Measurements from ENCODE around the gene SLCO4A1.

The SLCO4A1 gene

DNA sequence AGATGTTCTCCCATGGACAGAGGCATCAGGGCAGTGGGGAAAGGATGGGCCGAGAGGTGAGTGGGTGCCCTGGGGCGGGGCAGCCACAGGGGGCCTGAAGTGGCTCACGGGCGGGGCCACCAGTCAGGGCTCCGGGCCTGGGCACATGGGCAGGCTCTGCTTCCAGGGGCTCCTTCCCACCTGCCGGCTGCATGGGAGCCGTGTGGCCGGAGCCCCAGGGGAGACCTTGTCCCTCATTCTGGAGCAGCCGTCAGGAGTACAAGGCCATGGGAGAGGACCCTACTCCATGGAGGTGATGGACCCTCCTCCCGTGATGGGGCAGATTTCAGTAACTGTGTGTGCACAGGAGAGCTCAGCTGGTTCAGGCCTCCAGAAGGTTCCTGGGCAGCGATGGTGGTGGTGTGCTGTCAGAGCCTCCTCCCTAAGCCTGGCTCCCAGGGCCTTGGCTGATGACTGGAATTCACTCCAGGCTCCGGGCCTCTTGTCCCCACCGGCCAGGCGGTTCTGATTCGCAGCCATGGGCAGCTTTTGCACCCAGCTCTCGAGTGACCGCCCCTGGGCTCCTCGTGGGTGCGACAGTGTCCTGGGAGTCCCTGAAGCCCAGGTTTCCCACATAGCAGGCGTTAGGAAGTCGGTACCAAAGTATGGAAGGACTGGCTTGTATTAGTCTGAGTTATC, 6.2 kb downstream of the SLCO4A1 start:
- in situ Hi-C loops (cut with MboI; ENCODE audit: low sequenced_read_pairs), result no loop called here

GRCh38 chr20:62649140-62649539, 6.8 kb downstream of the SLCO4A1 start:
- in situ Hi-C loops (cut with MboI; ENCODE audit: low sequenced_read_pairs), result no loop called here

GRCh38 chr20:62650551-62651284, 8.4 kb downstream of the SLCO4A1 start:
- in situ Hi-C loops (cut with MboI; ENCODE audit: low sequenced_read_pairs), result no loop called here

DNA sequence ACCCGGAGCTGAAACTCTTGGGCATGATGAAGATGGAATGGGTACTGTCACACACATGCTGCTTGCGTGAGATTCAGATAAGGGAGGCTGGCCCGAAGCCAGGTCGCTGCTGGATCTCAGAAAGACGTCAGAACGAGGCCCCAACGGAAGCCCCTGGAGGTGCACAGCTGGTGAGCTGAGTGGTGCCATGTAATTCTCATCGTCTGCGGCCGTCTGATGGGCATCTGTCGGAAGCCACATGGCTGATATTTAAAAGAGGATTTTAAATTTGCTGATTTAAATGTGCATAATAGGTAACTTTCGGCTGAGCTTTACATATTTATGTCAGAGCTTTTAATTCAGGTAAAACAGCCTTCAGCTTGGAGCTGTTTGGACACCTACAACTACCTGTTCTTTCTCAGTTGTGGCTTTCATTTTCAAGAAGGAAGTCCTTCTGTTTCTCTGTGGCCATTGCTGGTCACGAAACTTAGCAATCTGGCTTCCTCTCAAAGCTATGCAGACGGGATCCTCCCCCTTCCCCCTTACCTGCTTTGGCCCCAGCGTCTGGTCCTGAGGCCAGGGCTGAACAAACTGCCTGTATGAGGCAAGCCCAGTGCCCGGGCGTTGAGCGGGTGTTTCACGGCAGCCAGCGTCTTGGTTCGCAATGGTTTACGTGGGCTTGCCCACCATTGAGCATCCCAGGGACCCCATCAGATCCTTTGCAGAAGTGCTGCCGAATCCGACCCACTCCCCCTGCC, 9.2 kb downstream of the SLCO4A1 start:
- in situ Hi-C loops (cut with MboI; ENCODE audit: low sequenced_read_pairs), result no loop called here

DNA sequence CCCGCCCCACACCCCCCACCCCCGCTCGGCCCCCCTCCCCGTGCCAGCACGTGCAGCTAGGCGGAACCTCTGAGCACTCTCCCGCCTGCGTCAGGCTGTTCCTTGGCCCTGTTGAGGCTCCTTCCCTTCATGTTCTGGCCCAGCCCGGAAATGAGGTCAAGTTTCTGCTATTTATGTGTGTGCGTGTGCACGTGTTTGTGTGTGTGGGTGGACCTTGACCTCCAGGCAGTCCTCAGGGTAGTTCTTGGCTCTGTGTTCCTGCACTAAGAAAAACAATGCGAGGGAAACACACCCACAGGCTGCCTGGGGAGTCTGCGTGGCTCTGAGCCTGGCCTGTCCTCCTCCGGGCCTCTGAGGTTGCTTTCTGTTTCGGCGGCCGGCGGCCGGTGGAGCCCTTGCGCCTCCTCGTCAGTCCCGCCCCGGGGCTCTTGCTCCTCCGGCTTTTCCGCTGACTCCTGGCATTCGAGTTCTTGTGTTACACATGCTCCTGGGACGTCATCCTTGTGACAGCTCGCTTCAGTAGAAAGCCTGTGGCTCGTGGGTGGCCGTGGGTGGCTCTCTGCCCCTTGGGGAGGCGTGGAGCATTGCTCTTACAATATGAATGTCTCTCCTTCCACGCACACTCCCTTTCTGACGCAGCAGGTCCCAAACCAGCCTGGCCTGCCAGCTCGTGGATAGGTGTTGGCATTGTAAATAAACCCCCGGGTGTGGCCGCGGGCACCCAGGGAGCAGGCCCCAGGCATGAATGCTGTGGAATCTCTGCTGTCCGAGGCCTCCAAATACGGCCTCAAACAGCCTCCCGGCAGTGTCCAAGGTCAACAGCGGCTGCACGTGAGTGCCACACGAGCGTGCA, 10.0 kb downstream of the SLCO4A1 start:
- in situ Hi-C loops (cut with MboI; ENCODE audit: low sequenced_read_pairs), result no loop called here

GRCh38 chr20:62652894-62653305, 10.6 kb downstream of the SLCO4A1 start:
- in situ Hi-C loops (cut with MboI; ENCODE audit: low sequenced_read_pairs), result no loop called here

GRCh38 chr20:62653373-62653772, 11.1 kb downstream of the SLCO4A1 start:
- in situ Hi-C loops (cut with MboI; ENCODE audit: low sequenced_read_pairs), result no loop called here

DNA sequence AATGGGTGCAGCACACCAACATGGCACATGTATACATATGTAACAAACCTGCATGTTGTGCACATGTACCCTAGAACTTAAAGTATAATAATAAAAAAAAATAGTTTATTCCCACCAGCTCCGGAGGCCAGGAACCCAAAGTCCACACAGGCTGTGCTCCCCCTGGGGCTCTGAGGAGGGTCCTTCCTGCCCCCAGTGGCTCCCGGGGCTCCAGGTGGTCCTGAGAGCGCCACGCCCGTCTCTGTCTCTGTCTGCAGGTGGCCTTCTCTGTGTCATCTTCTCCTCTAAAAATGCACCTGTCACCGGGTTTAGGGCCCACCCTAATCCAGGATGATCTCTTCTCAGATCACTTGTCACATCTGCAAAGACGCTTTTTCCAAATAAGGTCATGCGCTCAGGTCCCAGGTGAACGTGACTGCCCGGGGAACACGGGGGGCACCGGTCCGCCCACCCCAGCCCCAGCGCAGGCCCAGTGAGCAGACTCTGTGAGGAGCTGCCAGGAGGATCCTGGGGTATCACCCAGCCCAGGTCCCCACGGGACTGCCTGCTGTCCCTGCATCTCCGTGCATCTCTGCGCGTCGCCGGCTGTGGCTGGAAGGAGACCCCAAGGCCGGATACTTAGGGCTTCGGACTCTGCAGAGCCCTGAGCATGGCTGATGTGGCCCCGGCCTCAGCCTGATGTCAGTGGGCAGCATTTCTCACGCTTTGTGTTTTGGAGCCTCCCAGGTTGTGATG, 11.8 kb downstream of the SLCO4A1 start:
- in situ Hi-C loops (cut with MboI; ENCODE audit: low sequenced_read_pairs), result no loop called here

GRCh38 chr20:62655282-62656196, 13.2 kb downstream of the SLCO4A1 start:
- in situ Hi-C loops (cut with MboI; ENCODE audit: low sequenced_read_pairs), result no loop called here

- in situ Hi-C loops (cut with MboI; ENCODE audit: low sequenced_read_pairs), result no loop called here
These were observed 14.1 kb downstream of the SLCO4A1 start for GRCh38 chr20:62656197-62656918.

- in situ Hi-C loops (cut with MboI; ENCODE audit: low sequenced_read_pairs), result no loop called here
These were observed 14.8 kb downstream of the SLCO4A1 start for GRCh38 chr20:62656919-62657588.

- in situ Hi-C loops (cut with MboI; ENCODE audit: low sequenced_read_pairs), result no loop called here
These were observed 15.3 kb downstream of the SLCO4A1 start for GRCh38 chr20:62657589-62657942.

- in situ Hi-C loops (cut with MboI; ENCODE audit: low sequenced_read_pairs), result no loop called here
These were observed 15.7 kb downstream of the SLCO4A1 start for GRCh38 chr20:62657956-62658355.

- in situ Hi-C loops (cut with MboI; ENCODE audit: low sequenced_read_pairs), result no loop called here
These were observed 16.4 kb downstream of the SLCO4A1 start for GRCh38 chr20:62658593-62659178.

DNA sequence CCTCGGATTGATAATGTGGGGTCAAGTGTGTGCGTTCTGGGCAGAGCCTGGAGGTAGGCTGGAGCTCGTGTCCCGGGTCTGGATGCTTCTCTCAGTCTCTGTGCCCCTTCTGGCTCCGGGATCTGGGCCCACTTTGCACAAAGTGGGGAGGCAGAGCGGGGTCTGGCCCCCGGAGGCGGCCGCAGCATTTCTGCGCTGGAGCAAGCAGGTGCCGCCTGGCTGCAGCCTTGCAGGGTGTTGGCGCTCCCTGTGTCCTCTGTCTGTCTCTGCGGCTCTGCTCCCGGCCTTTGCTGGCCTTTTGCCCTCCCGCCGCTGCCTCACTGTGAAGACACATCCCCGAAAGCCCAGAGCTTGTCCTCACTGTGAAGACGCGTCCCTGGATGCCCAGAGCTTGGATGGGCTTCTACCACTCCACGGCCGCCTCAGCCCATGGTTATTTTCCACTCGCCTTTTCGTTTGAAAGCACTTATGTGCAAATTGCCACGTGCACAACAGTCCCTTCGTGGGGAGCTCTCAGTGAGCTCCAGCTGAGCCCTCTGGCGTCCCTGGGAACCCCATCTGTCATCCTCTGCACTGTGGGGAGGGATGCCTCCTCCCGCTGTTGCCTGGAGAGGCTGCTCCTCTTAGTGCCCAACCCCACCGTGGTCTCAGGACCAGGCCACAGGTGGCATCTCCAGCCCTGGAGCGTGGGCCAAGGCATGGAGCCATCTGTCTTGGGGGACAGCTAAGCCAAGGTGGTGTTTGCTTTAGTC, 17.4 kb downstream of the SLCO4A1 start:
- in situ Hi-C loops (cut with MboI; ENCODE audit: low sequenced_read_pairs), result no loop called here

DNA sequence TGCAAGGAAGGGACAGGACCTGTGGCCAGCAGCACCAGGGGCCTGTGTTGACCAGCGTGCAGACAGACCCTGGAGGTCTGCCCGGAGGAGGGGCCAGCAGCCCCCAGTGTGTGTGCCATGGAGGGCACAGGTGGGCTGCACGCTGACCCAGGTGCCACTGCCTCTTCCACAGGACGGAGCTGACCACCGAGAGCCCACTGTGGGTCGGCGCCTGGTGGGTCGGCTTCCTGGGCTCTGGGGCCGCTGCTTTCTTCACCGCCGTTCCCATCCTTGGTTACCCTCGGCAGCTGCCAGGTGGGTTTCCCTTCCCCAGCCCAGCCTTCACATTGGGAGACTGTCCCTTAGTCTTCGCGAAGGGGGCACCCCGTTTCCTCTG, 17.9 kb downstream of the SLCO4A1 start:
- in situ Hi-C loops (cut with MboI; ENCODE audit: low sequenced_read_pairs), result no loop called here

DNA sequence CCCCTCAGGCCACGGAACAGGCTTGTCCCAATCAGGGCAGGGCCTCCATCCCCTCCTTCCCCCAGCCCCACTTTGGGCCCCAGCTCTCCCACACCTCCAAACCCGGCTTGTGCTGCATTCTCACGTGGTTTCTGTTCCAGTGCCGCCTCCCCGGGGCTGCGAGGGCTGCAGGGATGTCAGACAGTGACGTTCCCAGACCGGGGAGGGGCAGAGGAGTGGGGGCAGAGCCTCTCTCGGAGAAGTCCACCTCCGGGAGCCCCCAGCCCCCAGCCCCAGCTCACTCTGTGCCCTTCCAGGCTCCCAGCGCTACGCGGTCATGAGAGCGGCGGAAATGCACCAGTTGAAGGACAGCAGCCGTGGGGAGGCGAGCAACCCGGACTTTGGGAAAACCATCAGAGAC, 18.5 kb downstream of the SLCO4A1 start:
- in situ Hi-C loops (cut with MboI; ENCODE audit: low sequenced_read_pairs), result no loop called here

All from HL-60/S4 treated with retinoic acid at 250 ng/mL for 4 days and 3 days (cell line).